ENCODE data around the gene CNTNAP2.

The CNTNAP2 gene

DNA sequence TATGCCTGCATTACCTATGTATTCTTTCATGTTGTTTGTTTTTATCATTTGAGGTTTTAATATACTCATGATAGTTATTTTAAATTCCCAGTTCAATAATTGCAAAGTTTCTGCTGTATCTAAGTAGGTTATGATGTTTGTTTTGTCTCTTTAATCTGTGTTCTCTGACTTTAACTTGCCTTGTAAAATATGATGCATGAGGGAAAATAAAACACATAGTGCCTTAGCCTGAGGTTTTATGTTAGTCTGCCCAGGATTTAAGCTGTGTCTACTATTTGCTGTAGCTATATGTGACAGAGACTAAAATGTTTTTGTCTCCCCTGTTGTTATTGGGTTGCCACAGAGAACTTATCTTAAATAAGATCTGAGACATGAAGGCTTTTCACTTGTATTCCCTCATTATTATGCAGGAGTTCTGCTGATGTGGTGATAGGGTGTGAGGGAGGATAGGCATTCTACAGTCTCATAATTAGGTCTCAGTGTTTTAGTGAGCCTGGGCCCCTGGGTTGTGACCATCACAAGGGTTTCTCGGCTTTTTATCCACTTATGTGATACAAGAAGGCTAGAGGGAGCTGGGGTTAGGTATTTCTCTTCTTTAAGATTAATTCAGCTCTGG is 582.5 kb downstream of the CNTNAP2 start:
- H3K9me2 ChIP-seq (replicated peaks; ENCODE audit: insufficient read depth, low read length): no peaks in the 10 kb centered on the region
- H4K20me1 ChIP-seq (ENCODE audit: low read depth, low read length): no peaks in the 10 kb centered on the region
- no peak overlapping the region for H3K9ac ChIP-seq (ENCODE audit: low read length)
- H3K27me3 ChIP-seq (ENCODE audit: low read length): no peaks in the 10 kb centered on the region
- no peak for TF ChIP-seq EZH2phosphoT487 (conservative IDR thresholded peaks at IDR 0.05; ENCODE audit: low read length)
- no peak for TF ChIP-seq CTCF (IDR thresholded peaks at IDR 0.05; ENCODE audit: insufficient read depth, low read length, poor library complexity, severe bottlenecking)
- no peak overlapping the region for H3K4me3 ChIP-seq (ENCODE audit: insufficient read depth, low read length, poor library complexity, severe bottlenecking)
- no peaks in the 10 kb centered on the region for H3F3A ChIP-seq (ENCODE audit: insufficient read depth)
- no peaks in the 10 kb centered on the region for H3K9me3 ChIP-seq (ENCODE audit: insufficient read depth, low read length)
- H2AFZ ChIP-seq (ENCODE audit: low read depth, low read length, severe bottlenecking): no peak overlapping the region
- H3K27ac ChIP-seq (ENCODE audit: low read depth, low read length): no peak overlapping the region
- H3K36me3 ChIP-seq (ENCODE audit: low read length): no peaks in the 10 kb centered on the region
- H3K79me2 ChIP-seq (ENCODE audit: insufficient read depth, low read length): no peaks in the 10 kb centered on the region
- H3K4me2 ChIP-seq (ENCODE audit: low read depth, low read length, poor library complexity, severe bottlenecking): no peak overlapping the region

DNA sequence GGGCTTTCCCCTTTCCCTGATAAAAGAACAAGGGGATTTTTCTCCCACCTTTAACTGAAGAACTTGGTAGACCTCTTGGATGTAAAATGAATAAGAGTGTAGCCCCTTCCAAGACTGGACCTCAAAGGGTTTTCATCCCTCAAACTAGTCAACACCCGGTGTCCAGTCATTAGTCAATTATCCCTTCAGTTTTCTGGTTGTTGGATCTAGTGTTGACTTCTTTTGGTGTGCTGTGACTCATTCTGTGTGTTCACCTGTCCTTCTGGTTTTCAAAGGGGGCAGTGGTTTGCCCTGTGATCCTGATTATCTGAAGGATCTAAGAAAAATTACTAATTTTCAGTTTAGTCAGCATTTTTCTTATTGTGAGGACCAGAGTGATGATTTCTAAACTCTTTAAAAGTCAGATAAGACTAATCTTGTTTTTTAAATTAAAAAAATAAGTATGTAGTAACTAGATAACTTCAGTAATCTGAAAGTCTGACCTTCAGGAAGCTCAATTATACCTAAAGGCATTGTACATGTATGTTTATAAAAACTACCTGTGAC is 583.5 kb downstream of the CNTNAP2 start:
- no peaks in the 10 kb centered on the region for H3K79me2 ChIP-seq (ENCODE audit: insufficient read depth, low read length)
- no peak overlapping the region for H3K9ac ChIP-seq (ENCODE audit: low read length)
- no peak overlapping the region for H3K27ac ChIP-seq (ENCODE audit: low read depth, low read length)
- no peaks in the 10 kb centered on the region for H3F3A ChIP-seq (ENCODE audit: insufficient read depth)
- no peaks in the 10 kb centered on the region for H3K27me3 ChIP-seq (ENCODE audit: low read length)
- no peak for TF ChIP-seq CTCF (IDR thresholded peaks at IDR 0.05; ENCODE audit: insufficient read depth, low read length, poor library complexity, severe bottlenecking)
- TF ChIP-seq EZH2phosphoT487 (conservative IDR thresholded peaks at IDR 0.05; ENCODE audit: low read length): no peak
- no peak overlapping the region for H3K4me2 ChIP-seq (ENCODE audit: low read depth, low read length, poor library complexity, severe bottlenecking)
- H3K36me3 ChIP-seq (ENCODE audit: low read length): no peaks in the 10 kb centered on the region
- no peaks in the 10 kb centered on the region for H3K9me3 ChIP-seq (ENCODE audit: insufficient read depth, low read length)
- H3K9me2 ChIP-seq (replicated peaks; ENCODE audit: insufficient read depth, low read length): no peaks in the 10 kb centered on the region
- no peak overlapping the region for H3K4me3 ChIP-seq (ENCODE audit: insufficient read depth, low read length, poor library complexity, severe bottlenecking)
- H2AFZ ChIP-seq (ENCODE audit: low read depth, low read length, severe bottlenecking): no peak overlapping the region
- H4K20me1 ChIP-seq (ENCODE audit: low read depth, low read length): no peaks in the 10 kb centered on the region

DNA sequence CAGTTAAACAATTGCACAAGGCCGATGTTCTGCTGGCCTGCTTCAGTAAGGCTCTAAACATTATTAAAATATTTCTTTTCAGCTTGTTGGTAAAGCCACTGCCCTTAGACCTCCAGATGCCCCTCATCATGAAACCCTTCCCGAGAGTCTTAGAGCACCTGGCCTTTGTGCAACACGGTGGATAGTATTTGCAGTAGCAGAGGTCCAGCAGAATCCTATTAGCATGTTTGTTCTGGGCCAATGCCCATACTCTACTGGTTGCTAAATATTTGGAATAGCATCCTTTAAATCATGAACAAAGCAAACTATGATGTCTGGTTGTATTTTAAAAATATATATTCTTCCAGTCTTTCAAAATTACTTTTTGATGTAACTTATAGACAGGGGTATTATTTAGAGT is 584.6 kb downstream of the CNTNAP2 start:
- no peaks in the 10 kb centered on the region for H3K79me2 ChIP-seq (ENCODE audit: insufficient read depth, low read length)
- no peak overlapping the region for H2AFZ ChIP-seq (ENCODE audit: low read depth, low read length, severe bottlenecking)
- no peaks in the 10 kb centered on the region for H3K9me3 ChIP-seq (ENCODE audit: insufficient read depth, low read length)
- TF ChIP-seq CTCF (IDR thresholded peaks at IDR 0.05; ENCODE audit: insufficient read depth, low read length, poor library complexity, severe bottlenecking) (no peak), EZH2phosphoT487 (conservative IDR thresholded peaks at IDR 0.05; ENCODE audit: low read length) (no peak)
- H3K27ac ChIP-seq (ENCODE audit: low read depth, low read length): no peak overlapping the region
- H3F3A ChIP-seq (ENCODE audit: insufficient read depth): no peaks in the 10 kb centered on the region
- H3K9ac ChIP-seq (ENCODE audit: low read length): no peak overlapping the region
- no peaks in the 10 kb centered on the region for H3K27me3 ChIP-seq (ENCODE audit: low read length)
- H3K4me3 ChIP-seq (ENCODE audit: insufficient read depth, low read length, poor library complexity, severe bottlenecking): no peak overlapping the region
- H3K4me2 ChIP-seq (ENCODE audit: low read depth, low read length, poor library complexity, severe bottlenecking): no peak overlapping the region
- no peaks in the 10 kb centered on the region for H4K20me1 ChIP-seq (ENCODE audit: low read depth, low read length)
- H3K9me2 ChIP-seq (replicated peaks; ENCODE audit: insufficient read depth, low read length): no peaks in the 10 kb centered on the region
- H3K36me3 ChIP-seq (ENCODE audit: low read length): no peaks in the 10 kb centered on the region
